ENCODE measurements around the gene SH3TC1.

Gene SH3TC1

GRCh38 chr4:8274765-8275547 is 75.9 kb downstream of the SH3TC1 start:
- DNase-seq (ENCODE audit: low spot score) (no peak), FAIRE-seq (no peak)

- FAIRE-seq = no peak
- no peak for DNase-seq (ENCODE audit: low spot score)
Measured at GRCh38 chr4:8275548-8275910, 76.4 kb downstream of the SH3TC1 start.

- FAIRE-seq = no peak
- DNase-seq (ENCODE audit: low spot score) = peak; percentile 26
Measured at GRCh38 chr4:8276358-8277240, 77.5 kb downstream of the SH3TC1 start.

GRCh38 chr4:8277356-8278008 is 78.4 kb downstream of the SH3TC1 start:
- FAIRE-seq (no peak), DNase-seq (ENCODE audit: low spot score) (no peak)

DNA sequence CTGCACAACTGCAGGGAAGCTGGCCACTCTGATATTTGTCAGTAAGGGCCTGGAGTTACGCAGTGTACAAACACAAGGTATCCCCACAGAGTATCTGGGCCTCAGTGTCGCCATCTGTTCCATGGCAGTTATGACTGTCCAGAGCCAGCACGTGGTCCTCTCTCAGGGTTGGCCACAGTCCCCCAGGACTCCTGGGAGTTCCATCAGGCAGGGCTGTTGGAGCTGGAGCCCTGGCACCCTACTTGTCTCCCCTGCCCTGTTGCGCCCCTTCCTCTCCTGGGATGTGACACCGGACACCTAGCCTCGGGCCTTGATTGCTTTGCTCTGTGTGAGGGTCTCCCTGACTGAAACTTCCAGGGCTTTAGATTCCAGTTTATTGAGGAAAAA is 78.9 kb downstream of the SH3TC1 start:
- FAIRE-seq = no peak
- no peak for DNase-seq (ENCODE audit: low spot score)

DNA sequence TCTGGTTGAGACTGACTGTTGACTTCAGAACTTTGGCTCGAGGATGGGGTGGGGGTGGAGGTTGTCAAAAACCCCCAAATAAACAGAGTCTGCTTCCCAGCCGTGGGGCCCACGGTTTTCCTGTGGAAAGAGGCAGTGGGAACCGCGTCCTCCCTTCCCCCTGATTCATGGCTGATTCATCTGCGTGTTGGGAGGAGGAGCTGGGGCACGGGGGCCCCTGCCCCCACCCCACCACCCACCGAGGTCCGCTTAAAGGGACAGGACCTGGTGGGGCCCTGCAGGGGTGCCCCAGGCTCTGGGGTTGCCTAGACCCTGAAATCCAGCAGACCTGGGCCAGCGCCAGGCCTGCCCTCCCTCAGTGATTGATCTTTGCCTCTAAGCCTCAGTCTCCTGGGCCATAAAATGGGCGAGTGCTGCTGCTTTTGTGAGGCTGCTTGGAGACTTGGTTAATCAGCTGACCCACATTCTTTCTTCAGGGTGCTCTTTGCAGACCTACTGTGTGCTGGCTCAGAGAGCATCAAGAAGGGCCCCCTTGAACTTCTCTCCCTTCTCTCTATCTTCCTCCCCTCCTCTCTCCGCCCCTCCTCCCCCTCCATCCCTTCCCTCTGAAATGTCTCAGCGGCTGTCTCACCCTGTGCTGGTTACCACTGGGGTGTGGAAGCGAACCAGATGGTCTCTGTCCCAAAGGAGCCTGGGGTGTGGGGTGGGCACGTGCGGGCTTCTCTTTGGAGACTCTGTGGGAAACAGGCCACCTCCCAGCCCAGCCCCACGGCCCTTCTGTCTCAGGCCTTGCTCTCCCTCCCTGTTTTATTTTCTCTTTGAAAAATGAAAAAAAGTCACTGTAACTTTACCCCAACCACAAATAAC is 79.6 kb downstream of the SH3TC1 start:
- FAIRE-seq = no peak
- peak; percentile 77 for DNase-seq (ENCODE audit: low spot score)

DNA sequence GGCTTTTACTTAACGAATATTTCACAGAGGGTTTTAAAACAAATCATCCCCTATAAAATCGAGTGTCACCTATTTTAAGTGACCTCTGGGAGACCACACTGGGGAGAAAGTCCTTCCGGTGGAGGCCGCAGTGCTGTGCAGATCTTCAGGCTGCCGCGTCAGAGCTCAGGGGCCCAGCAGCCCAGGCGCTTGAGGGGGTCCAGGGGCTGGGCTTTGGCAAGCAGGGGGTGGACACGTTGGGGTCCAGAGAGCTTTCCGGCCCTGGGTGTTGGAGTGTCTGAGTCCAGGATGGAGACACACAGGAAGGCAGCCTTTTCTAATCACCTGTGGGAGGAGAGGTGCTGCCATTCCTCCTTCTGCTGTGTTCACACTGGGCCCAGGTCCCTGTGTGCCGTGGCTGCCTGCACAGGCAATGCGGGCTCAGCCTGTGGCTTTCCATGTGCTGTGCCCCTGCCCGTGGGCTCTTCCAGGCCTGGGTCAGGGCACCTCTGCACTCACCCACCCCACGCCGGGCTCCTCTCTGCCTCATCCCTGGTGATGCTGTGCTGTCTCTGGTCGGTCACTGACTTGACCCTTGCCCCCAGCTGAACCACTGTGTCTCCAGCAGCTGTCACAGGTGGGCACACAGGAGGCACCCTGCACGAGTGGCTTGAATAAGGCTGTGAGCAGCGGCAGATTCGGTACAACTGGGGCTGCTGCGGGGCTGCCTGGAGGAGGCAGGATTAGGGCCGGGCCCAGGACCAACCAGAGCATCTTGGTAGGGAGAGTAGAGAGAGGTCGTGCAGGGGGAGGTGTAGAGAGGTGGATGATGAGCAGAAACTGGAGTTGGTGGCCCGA is 80.4 kb downstream of the SH3TC1 start:
- no peak for FAIRE-seq

GRCh38 chr4:8280158-8280875 is 81.2 kb downstream of the SH3TC1 start:
- DNase-seq (ENCODE audit: low spot score) (no peak), FAIRE-seq (no peak)

More for the DNA sequence above, 80.4 kb downstream of the SH3TC1 start:
- no peak for DNase-seq (ENCODE audit: low spot score)

DNA sequence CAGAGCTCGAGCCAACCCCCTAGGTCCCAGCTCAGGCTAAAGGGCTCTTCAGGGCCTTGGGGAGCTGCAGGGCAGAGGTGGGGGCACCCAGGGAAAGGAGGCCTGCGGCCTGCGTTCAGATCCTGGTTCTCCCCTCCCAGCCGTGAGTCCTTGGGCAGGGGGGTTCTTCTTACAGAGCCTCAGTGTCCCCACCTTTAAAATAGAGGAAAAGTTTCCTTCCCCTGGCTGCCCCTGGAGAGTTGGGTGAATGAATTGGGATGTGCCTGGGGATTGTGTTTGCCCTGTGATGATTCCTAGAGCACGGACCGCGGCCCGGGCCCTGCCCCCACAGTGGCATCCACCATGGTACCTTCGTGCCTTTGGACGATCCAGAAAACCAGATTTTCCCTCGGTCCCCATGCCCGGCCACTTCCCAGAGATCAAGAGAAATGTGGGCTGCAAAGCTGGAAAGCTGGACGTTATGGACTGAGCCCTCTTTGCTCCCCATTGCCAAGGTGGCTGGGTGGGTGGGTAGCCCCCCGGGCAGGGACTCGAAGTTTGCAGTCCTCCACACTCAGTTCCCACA is 81.9 kb downstream of the SH3TC1 start:
- FAIRE-seq (no peak), DNase-seq (ENCODE audit: low spot score) (no peak)

GRCh38 chr4:8281519-8282133 is 82.5 kb downstream of the SH3TC1 start:
- FAIRE-seq (no peak), DNase-seq (ENCODE audit: low spot score) (no peak)

- no peak for FAIRE-seq
- no peak for DNase-seq (ENCODE audit: low spot score)
Measured at GRCh38 chr4:8282134-8282641, 83.1 kb downstream of the SH3TC1 start.

- no peak for FAIRE-seq
- no peak for DNase-seq (ENCODE audit: low spot score)
Measured at GRCh38 chr4:8282742-8283141, 83.7 kb downstream of the SH3TC1 start.

GRCh38 chr4:8283161-8283560 is 84.1 kb downstream of the SH3TC1 start:
- FAIRE-seq (no peak), DNase-seq (ENCODE audit: low spot score) (no peak)

DNA sequence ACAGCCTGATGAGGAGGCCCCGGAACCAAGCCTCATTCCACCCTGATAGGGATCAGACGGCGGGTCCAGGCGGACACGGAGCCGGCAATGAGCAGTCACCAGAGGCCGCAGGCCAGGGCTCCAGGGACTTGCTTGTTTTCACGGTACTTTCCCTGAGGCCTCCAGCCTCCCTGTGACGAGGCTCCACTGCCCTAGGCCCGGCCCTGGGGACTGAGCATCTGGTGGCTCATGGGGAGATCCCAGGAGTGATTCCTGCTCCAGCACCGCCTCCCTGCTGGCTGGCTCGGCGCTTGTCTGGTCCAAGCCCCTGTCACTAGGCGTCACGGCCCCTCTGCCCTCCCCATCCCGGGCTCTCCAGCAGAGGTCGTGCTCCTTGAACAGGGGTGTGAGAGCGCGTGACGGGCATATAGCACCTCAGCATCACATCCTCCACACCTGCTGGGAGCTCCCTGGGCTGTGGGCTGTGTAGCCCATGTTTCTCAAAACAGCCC is 84.6 kb downstream of the SH3TC1 start:
- no peak for DNase-seq (ENCODE audit: low spot score)
- FAIRE-seq = no peak

GRCh38 chr4:8284391-8284790 is 85.3 kb downstream of the SH3TC1 start:
- FAIRE-seq = no peak
- DNase-seq (ENCODE audit: low spot score) = no peak

- no peak for DNase-seq (ENCODE audit: low spot score)
- no peak for FAIRE-seq
Measured at GRCh38 chr4:8285143-8285975, 86.3 kb downstream of the SH3TC1 start.

DNA sequence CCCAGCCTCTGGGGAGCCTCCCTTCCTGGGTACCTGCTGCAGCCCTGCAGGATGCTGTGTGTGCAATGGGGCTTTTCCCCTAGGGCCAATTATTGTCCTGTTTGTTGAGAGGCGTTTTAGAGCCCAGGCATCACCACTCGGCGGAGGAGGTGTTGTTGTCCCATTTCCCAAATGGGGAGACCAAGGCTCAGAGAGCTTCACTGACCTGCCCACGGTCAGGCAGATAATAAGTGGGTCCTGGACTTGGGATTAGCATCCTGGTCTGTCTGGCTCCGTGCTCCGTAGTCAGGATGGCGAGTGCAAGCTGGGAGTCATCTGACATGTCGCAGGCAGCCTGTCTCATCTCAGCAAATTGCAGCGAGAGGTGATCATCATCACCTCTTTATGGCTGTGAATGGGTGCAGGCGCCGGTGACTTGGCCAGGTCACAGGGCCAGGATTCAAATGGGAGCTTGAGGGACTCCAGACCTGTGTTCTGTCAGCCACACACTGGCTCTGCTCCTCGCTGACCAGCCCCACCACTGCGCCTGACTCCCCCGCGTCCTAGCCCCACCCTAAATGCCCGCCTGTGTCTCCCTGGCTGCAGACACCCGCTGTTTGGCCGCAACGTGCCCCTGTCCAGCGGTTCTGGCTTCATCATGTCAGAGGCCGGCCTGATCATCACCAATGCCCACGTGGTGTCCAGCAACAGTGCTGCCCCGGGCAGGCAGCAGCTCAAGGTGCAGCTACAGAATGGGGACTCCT is 87.1 kb downstream of the SH3TC1 start:
- FAIRE-seq (no peak), DNase-seq (ENCODE audit: low spot score) (no peak)

All from urothelium cell line (cell line).